Superior temporal gyrus (tissue), 1 donor: ENCODE measurements around the gene GP1BB.
A peak's percentile ranks its signal among the peaks of the same experiment; 100 is the strongest.

ENCODE experiments used
- DNase-seq: peaks from one replicate; pipeline ENCODE4 v3.0.0-alpha.2; 2016; ENCODE audit errors: extremely low spot score

The GP1BB gene

GRCh38 chr22:19727310-19728150 is 4.2 kb downstream of the GP1BB start:
- DNase-seq = no peak

- no peak for DNase-seq
These were observed 4.9 kb downstream of the GP1BB start for GRCh38 chr22:19728271-19728670.

DNA sequence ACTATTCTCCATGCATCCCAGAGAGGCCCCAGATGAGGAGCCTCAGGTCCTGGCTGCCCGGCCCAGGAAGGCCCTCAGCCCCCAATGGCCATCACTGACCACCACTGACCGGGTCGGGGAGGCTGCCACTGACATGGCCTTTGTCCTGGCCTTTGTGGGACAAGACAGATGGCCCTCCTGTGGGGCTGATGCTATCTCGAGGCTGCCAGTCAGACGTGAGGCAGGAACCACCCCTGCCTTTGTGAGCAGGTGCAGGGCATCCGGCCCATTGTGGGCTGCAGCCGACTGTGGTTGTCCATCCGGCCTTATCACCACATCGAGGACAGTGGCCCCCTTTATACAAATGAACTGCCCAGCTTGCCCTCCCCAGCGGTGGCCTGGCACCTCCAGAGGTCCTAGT is 5.5 kb downstream of the GP1BB start:
- no peak for DNase-seq

DNA sequence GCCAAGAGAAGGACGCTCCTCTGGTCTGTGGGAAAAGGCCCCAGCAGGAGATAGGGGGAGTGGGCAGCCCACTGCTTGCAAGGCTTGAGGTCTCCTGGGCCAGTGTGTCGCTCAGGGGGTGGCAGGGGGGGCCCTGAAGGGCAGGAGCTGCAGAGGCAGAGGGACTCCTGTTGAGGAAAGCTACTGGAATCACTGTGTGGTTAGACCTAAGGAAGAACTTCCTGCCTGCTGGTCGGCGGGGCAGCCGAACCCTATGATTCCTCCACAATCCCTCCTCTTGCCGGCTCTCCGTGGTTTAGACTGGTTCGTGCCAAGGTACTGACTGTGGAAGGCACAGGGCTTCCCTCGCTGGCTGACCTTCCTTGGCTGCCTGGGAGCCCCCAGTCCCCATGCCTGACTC is 6.2 kb downstream of the GP1BB start:
- DNase-seq = no peak

DNA sequence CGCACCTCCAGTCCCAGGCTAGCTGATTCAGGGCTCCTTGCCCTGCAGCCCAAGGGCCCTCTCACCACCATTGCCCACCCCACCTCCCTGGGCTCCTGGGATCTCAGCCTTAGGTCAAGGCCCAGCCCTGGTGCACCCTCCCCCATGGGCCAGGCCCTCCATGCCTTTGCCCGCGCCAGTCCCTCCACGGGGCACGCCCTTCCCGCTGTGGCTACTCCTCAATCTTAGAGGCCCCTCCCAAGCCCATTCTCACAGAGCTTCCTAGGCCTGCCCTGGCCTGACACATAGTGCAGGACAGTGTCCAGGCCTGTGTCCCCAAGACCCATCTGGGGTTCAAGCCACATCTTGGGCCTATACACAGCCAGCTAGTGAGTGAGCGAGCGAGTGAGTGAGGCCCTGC is 6.9 kb downstream of the GP1BB start:
- DNase-seq = no peak

GRCh38 chr22:19730655-19731360 is 7.5 kb downstream of the GP1BB start:
- peak; percentile 91 for DNase-seq

- DNase-seq = no peak
These were observed 8.2 kb downstream of the GP1BB start for GRCh38 chr22:19731361-19732135.

- no peak for DNase-seq
These were observed 9.2 kb downstream of the GP1BB start for GRCh38 chr22:19732403-19733113.

DNA sequence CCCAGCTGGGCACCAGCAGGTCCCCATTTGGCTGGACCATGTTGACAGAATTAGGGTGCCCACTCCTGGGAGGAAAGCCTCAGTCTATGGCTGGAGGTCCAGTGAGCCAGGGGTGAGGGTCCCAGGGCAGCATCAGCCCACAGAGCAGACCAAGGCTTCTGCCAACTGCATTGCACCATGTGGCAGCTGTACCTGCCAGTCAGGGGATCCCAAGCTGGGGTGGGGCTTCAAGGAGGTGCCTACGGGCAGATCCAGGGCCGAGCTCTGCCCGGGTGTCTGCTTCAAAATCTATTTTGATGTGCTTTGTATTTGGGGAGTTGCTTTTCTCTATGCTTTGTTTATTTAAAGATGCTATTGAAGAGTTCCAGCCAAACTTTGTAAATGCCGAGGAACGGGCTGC is 10.4 kb downstream of the GP1BB start:
- DNase-seq = no peak

- no peak for DNase-seq
These were observed 10.8 kb downstream of the GP1BB start for GRCh38 chr22:19734163-19734562.

- no peak for DNase-seq
These were observed 11.6 kb downstream of the GP1BB start for GRCh38 chr22:19734837-19735382.

- DNase-seq = no peak
These were observed 12.5 kb downstream of the GP1BB start for GRCh38 chr22:19735665-19736510.

DNA sequence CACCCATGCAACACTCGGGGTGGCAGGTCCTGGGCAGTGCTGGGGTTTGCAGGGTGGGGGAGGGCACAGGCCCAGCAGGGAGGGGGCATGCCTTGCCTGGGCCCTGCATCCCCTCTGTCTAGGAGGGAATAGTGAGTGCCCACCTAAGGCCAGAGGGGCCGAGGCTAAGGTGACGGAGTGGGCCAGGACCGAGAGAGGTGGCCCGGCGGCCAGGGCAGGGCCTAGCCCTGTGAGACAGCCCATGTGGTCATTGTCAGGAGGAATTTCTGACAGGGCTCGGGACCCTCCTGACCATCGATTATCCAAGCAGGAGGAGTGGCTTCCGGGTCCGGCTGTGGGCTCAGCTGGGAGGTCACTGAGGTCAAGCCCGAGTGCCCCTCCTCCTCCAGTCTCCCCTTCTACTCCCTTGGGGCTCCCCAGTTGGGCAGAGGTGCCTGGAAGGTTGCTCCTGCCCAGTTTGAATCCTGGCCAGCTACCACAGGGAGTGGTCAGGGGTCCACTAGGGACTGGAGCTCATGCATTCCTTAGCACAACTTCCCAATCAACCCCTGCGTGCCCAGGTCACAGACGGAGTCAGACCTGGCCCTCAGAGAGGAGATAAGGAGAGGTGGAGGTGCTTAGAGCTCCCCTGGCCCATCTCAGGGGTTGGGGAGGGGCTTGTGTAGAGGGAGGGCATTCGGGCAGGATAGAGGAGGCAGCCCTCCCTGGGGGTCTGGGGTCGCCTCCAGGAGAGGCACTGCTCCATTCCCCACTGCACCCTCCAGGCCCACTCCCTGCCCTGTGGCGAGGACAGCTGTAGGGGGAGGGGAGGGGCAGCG is 14.7 kb downstream of the GP1BB start:
- DNase-seq = no peak

DNA sequence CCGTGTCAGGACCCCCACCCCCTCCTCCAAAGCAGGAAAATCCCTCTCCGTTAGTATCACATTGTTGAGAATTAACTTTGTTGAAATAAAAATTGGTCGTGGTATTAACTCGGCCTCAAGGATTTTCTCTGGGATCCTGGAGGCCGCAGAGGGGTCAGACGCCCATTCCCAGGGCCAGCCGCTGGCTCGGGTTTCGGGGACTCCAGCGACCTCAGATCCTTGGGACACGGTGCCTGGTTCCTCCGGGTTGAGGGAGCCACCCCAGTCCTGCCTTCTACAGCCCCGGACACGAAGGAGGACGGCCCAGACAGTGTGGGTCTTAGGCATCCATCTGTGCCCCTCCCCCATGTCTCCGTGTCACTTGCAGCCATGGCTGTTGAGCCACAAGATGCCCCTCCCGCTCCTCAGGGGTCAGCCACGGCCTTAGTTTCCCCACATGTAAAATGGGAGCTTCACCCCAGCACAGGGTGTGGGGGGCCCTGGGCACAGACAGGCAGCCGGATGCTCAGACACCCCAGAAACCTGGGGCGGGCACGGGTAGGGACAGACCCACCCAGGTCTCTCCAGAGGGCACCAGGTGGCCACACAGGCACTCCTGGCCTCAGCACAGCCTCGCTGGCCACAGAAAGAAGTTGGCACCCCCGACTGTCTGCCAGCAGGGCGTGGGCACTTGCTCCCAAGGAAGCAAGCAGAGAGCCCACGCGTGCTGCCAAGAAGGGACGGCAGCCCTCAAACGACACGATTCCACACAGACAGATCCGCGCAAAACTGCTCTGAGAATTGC is 15.5 kb downstream of the GP1BB start:
- DNase-seq = no peak

- no peak for DNase-seq
These were observed 16.1 kb downstream of the GP1BB start for GRCh38 chr22:19739448-19739895.

- no peak for DNase-seq
These were observed 16.6 kb downstream of the GP1BB start for GRCh38 chr22:19739911-19740449.

DNA sequence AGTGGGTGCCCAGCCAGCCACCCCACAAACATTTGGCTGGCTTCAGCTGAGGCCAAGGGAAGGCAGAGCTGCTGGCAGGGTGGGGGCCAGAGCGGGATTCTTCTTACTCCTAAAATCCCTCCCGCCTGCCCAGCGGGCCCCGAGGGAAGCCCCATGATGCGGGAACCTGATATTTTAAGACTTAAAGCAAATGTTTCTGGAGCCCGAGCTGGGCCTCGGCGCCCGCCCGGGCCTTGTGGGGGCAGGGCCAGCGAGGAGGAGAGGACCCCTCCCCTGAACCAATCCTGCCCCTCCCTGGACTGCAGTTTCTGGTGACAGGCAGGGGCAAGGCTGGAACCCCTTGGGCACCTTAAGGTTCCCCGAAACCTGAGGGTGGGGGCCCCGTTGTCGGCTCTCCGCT is 17.2 kb downstream of the GP1BB start:
- no peak for DNase-seq

DNA sequence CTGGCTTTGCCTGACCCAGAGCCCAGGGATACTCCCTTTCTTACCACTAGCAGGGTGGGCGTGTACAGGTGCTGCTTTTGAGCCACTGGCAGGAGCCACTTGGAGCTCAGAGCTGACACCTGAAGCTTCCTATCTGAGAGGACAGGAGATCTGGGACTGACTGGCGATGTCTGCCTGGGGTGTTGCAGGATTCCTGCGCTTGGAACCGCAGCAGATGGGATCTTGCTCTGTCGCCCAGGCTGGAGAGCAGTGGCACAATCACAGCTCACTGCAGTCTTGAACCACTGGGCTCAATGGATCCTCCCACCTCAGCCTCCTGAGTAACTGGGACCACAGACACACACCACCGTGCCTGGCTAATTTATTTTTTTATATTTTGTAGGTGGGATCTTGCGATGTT is 17.7 kb downstream of the GP1BB start:
- DNase-seq = no peak
